ENCODE results near the gene KLHL22. TPM values are rescaled to one million over a fixed set of nuclear protein-coding genes. Genes with fewer than 3 reads are reported as not detected.
A peak's percentile ranks its signal among the peaks of the same experiment; 100 is the strongest.

Gene KLHL22
- total RNA-seq, 1 experiment from 2014 or later: 14.8 TPM

DNA sequence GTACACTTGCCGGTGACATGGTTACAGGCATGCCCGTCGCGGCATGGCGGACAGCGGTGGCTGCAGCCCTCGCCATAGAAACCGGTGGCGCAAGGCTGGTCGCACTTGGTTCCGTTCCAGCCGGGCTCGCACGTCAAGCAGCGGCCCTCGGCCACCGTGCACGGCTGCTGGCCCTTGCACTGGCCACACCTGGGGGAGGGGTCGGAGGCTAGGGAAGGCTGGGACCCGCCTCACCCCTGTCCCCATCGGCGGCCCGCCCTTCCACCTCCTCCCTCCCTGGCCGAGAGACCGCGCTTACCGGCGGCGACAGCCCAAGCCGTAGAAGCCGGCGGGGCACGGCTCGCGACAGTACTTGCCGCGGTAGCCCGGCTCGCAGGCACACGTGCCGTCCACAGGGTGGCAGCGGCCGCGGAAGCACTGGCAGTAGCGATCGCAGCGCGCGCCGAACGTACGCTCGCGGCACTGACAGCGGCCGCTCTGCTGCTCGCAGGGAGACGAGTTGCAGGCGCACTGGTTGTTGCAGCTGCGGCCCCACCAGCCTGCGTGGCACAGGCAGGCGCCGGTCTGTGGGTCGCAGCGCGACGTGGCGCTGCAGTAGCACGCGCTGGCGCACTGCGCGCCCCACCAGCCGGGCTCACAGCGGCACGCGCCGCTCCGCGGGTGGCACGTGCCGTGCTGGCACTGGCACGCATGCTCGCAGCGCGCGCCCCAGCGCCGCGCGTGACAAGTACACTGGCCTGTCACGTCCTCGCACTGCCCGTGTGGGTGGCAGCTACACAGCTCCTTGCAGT, 64.7 kb downstream of the KLHL22 start:
- Histone ChIP-seq H3K27ac (ENCODE audit: low read length) (no peak overlapping the region), H3K9me3 (ENCODE audit: low read length) (no peaks in the 10 kb centered on the region), H3F3A (ENCODE audit: low read length, unreplicated experiment) (no peaks in the 10 kb centered on the region), H3K9me2 (replicated peaks; ENCODE audit: low read length) (no peaks in the 10 kb centered on the region), H3K4me1 (ENCODE audit: insufficient read depth, low read length) (peaks cover 3% of the 10 kb centered on the region; the same call in 1 of the 2 replicates), H3K4me3 (ENCODE audit: low read length) (peak overlapping the region; percentile 56), H3K27me3 (ENCODE audit: low read length) (no peaks in the 10 kb centered on the region), H3K79me2 (ENCODE audit: low read length) (no peaks in the 10 kb centered on the region), H2AFZ (ENCODE audit: low read length) (0 out of 2 replicates have a peak overlapping the region, but pooled peaks have one; percentile 18), H4K20me1 (ENCODE audit: low read length) (no peaks in the 10 kb centered on the region), H3K4me2 (ENCODE audit: low read length) (peak overlapping the region; percentile 84), H3K36me3 (ENCODE audit: low read depth, low read length) (no peaks in the 10 kb centered on the region), H3K9ac (ENCODE audit: low read length) (no peak overlapping the region)
- no TSS peak for BruUV-seq (replicated peaks)
- POLR2A ChIA-PET (ENCODE audit: unreplicated experiment): no interaction called here
- TF ChIP-seq EZH2phosphoT487 (IDR thresholded peaks at IDR 0.05; ENCODE audit: borderline replicate concordance, low read length) (peak; percentile 99), EZH2 (IDR thresholded peaks at IDR 0.05; ENCODE audit: low read length, unreplicated experiment) (no peak)
- TF ChIP-seq, protein P1, sequence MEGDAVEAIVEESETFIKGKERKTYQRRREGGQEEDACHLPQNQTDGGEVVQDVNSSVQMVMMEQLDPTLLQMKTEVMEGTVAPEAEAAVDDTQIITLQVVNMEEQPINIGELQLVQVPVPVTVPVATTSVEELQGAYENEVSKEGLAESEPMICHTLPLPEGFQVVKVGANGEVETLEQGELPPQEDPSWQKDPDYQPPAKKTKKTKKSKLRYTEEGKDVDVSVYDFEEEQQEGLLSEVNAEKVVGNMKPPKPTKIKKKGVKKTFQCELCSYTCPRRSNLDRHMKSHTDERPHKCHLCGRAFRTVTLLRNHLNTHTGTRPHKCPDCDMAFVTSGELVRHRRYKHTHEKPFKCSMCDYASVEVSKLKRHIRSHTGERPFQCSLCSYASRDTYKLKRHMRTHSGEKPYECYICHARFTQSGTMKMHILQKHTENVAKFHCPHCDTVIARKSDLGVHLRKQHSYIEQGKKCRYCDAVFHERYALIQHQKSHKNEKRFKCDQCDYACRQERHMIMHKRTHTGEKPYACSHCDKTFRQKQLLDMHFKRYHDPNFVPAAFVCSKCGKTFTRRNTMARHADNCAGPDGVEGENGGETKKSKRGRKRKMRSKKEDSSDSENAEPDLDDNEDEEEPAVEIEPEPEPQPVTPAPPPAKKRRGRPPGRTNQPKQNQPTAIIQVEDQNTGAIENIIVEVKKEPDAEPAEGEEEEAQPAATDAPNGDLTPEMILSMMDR (conservative IDR thresholded peaks at IDR 0.05; ENCODE audit: low read depth, low read length): 0 out of 2 replicates have a peak, but pooled peaks have one; percentile 10
- intact Hi-C loops (cut with micrococcal nuclease): no loop called here
- CTCF ChIA-PET: no interaction called here
- DNase-seq (peak; percentile 63), ATAC-seq (peak; percentile 88)

- Histone ChIP-seq H4K20me1 (ENCODE audit: low read length) (no peaks in the 10 kb centered on the region), H3K4me1 (ENCODE audit: insufficient read depth, low read length) (peaks cover 3% of the 10 kb centered on the region; the same call in 1 of the 2 replicates), H3K27me3 (ENCODE audit: low read length) (no peaks in the 10 kb centered on the region), H3K27ac (ENCODE audit: low read length) (no peak overlapping the region), H3K9me3 (ENCODE audit: low read length) (no peaks in the 10 kb centered on the region), H3K4me3 (ENCODE audit: low read length) (no peak overlapping the region), H3F3A (ENCODE audit: low read length, unreplicated experiment) (no peaks in the 10 kb centered on the region), H3K36me3 (ENCODE audit: low read depth, low read length) (no peaks in the 10 kb centered on the region), H3K4me2 (ENCODE audit: low read length) (peak overlapping the region; percentile 84), H3K9me2 (replicated peaks; ENCODE audit: low read length) (no peaks in the 10 kb centered on the region), H3K9ac (ENCODE audit: low read length) (no peak overlapping the region), H3K79me2 (ENCODE audit: low read length) (no peaks in the 10 kb centered on the region), H2AFZ (ENCODE audit: low read length) (no peak overlapping the region)
- intact Hi-C loops (cut with micrococcal nuclease): no loop called here
- TF ChIP-seq, protein P1 (conservative IDR thresholded peaks at IDR 0.05; ENCODE audit: low read depth, low read length): no peak
- no peak for TF ChIP-seq EZH2phosphoT487 (IDR thresholded peaks at IDR 0.05; ENCODE audit: borderline replicate concordance, low read length)
- TF ChIP-seq EZH2 (IDR thresholded peaks at IDR 0.05; ENCODE audit: low read length, unreplicated experiment): no peak
- ChIA-PET CTCF (no interaction called here), POLR2A (ENCODE audit: unreplicated experiment) (no interaction called here)
- DNase-seq (no peak), ATAC-seq (no peak)
- no TSS peak for BruUV-seq (replicated peaks)
Observed at GRCh38 chr22:20430101-20430719, 65.4 kb downstream of the KLHL22 start.

Measured in PC-3 (cell line).